Lower lobe of right lung (tissue), 2 donors: ENCODE measurements around the gene GET4. TPM values are rescaled to one million over a fixed set of nuclear protein-coding genes. Genes with fewer than 3 reads are reported as not detected.
A peak's percentile ranks its signal among the peaks of the same experiment; 100 is the strongest.

ENCODE experiments used
- ATAC-seq, 2 donors: fragments of 200-7000 bp; cut with Tn5 transposase; one replicate each; pipeline ENCODE4 v1.9.1; 2020 to 2022; ENCODE audit warnings: mild to moderate bottlenecking in 2 of 2, moderate library complexity in 2 of 2
- DNase-seq: peaks from one replicate; pipeline ENCODE4 v3.0.0-alpha.2; 2020
- H3K27ac ChIP-seq: fragments of 200-600 bp; one replicate; pipeline ENCODE4 v1.8.0; 2022
- H3K27me3 ChIP-seq: fragments of 200-600 bp; one replicate; pipeline ENCODE4 v1.8.0; 2022; ENCODE audit warnings: low read depth
- H3K36me3 ChIP-seq: fragments of 200-600 bp; one replicate; pipeline ENCODE4 v1.8.0; 2022; ENCODE audit warnings: mild to moderate bottlenecking
- H3K4me1 ChIP-seq: fragments of 200-600 bp; one replicate; pipeline ENCODE4 v1.8.0; 2022
- H3K4me3 ChIP-seq: fragments of 200-600 bp; one replicate; pipeline ENCODE4 v1.8.0; 2022; ENCODE audit warnings: mild to moderate bottlenecking
- H3K9me3 ChIP-seq: fragments of 200-600 bp; one replicate; pipeline ENCODE4 v1.8.0; 2022
- CTCF ChIP-seq: fragments of 200-600 bp; IDR thresholded peaks from one replicate; pipeline ENCODE4 v1.8.0; 2022; ENCODE audit warnings: antibody characterized with exemption, mild to moderate bottlenecking
- intact Hi-C: fragments of 100-400 bp; cut with DNase I; formaldehyde crosslinking; loops from one replicate; pipeline ENCODE4 v1.11.0; 2022
- total RNA-seq: library from RNA; stranded (reverse); fragmentation: NEBNext Ultra II Directional; extraction: Animal tissue kit (Norgen Biotek cat#: 25700); gene quantifications from one replicate; pipeline ENCODE4 v1.2.1, GENCODE V29; 2021
- donor health status: DM: no; HTN: yes; CAD: no; lungs with severe emphysema.

Gene GET4
- total RNA-seq, 1 donor from 2014 or later = 31.7 TPM

DNA sequence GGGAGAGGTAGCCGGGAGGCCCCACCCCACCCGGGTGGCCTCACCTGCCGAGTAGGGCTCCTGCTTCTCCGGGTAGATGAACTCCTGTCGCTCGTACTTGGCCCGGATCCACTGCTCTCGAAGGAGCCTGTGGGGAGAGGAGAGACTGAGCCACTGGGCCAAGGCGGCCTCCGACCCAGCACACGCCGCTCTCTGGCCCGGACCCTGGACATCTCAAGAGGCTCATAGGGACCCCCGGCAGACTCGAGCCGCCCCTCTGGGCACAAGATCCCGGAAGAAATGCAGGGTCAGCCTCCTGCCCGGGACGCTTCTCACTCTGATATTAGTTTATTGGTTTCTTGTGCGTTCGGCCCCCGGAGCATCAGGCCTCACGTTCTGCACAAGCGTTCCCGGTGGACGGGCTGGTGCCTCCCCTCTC is 43.6 kb downstream of the GET4 start:
- peak; percentile 40 for DNase-seq
- no peak overlapping the region for H3K27ac ChIP-seq
- no peak for TF ChIP-seq CTCF
- no peak for ATAC-seq
- no peak overlapping the region for H3K4me3 ChIP-seq
- H3K27me3 ChIP-seq = no peaks in the 10 kb centered on the region
- H3K9me3 ChIP-seq = no peaks in the 10 kb centered on the region
- intact Hi-C loops = no loop called here
- peaks cover 4% of the 10 kb centered on the region for H3K36me3 ChIP-seq
- H3K4me1 ChIP-seq = peaks cover 26% of the 10 kb centered on the region

DNA sequence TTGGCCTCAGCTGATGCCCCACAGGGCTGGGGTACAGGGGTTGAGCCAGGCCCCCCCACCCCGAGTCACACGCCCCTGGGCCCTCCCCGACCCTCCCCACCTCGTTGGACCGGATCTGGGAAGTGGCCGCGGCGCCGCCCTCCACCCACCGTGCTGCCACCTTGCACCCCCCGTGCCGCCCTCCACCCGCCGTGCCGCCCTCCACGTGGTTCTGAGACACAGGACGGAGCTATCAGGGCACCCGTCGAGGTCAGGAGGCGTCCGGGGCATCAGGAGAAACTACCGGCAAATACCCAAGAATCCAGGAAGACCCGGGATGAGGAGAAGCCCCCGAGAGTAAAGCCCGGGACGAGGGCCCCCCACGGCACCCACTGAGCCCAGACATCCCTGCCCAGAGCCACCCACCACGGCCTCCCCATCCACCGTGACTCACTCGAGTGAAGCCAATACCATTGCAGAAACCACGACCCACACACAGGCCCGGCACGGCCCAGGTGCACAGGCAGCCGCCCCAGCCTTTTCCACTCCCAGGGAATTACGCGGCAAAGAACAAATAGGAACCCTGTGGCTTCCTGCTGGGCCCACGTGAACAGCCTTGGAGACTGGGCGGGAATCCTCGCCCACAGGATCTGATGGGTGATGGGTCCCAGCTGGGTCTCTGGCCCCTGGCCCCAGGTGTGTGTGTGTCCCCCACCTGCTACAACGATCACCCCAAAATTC is 44.2 kb downstream of the GET4 start:
- no peaks in the 10 kb centered on the region for H3K27me3 ChIP-seq
- peaks cover 27% of the 10 kb centered on the region for H3K4me1 ChIP-seq
- DNase-seq = peak; percentile 41
- H3K4me3 ChIP-seq = no peak overlapping the region
- intact Hi-C loops = no loop called here
- peaks cover 4% of the 10 kb centered on the region for H3K36me3 ChIP-seq
- no peak overlapping the region for H3K27ac ChIP-seq
- H3K9me3 ChIP-seq = no peaks in the 10 kb centered on the region
- no peak for ATAC-seq
- TF ChIP-seq CTCF = no peak

- Histone ChIP-seq H3K4me1 (peaks cover 27% of the 10 kb centered on the region), H3K36me3 (peaks cover 4% of the 10 kb centered on the region), H3K9me3 (no peaks in the 10 kb centered on the region), H3K4me3 (no peak overlapping the region), H3K27me3 (no peaks in the 10 kb centered on the region), H3K27ac (no peak overlapping the region)
- ATAC-seq (no peak), DNase-seq (peak; percentile 36)
- TF ChIP-seq CTCF = no peak
- intact Hi-C loops = no loop called here
Measured at GRCh38 chr7:921071-921461, 44.7 kb downstream of the GET4 start.

DNA sequence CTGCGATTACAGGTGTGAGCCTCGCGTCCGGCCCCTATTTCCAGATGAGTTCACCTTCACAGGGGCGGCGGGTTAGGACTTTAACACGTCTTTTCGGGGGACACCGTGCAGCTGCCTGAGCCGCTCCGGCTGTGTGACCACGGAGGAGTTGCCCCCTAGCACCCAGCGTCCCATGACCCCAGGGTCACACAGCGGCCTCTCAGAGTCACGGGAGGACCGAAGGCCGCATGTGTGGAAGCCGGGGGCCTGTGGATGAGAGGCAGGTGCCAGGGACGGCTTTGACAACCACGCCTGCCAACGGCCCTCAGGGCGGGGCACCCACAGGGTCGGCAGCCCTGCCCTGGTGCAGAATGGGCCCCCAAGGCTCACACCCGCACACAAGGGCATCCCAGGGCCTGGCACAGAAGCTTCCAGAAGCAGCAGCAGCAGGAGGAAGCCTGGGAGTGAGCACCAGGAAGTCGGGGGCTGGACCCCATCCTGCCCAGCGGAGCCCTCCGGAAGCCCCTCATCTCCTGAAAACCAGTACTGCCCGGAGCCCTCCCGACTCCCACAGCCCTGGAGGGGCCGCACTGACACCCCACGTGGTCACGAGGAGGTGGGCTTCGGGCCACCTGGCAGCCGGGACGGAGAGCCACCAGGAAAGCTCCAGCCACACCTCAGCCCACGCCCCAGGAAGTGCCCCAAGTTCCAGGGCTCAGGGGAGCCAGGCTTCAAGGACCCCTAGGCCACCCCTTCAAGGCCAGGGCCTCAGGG is 45.4 kb downstream of the GET4 start:
- Histone ChIP-seq H3K4me3 (peak overlapping the region; percentile 19), H3K4me1 (peaks cover 27% of the 10 kb centered on the region), H3K27me3 (no peaks in the 10 kb centered on the region), H3K9me3 (no peaks in the 10 kb centered on the region), H3K27ac (peak overlapping the region; percentile 31), H3K36me3 (peaks cover 4% of the 10 kb centered on the region)
- no peak for ATAC-seq
- no peak for TF ChIP-seq CTCF
- peak; percentile 44 for DNase-seq
- intact Hi-C loops = no loop called here

- ATAC-seq (no peak), DNase-seq (peak; percentile 42)
- H3K4me3 ChIP-seq = peak overlapping the region; percentile 36
- H3K27me3 ChIP-seq = no peaks in the 10 kb centered on the region
- peak overlapping the region; percentile 73 for H3K27ac ChIP-seq
- no peak for TF ChIP-seq CTCF
- intact Hi-C loops = no loop called here
- H3K4me1 ChIP-seq = peaks cover 27% of the 10 kb centered on the region
- peaks cover 4% of the 10 kb centered on the region for H3K36me3 ChIP-seq
- H3K9me3 ChIP-seq = no peaks in the 10 kb centered on the region
Measured at GRCh38 chr7:922334-923107, 46.2 kb downstream of the GET4 start.
